Activated CD4-positive, alpha-beta T cell treated with anti-CD3 and anti-CD28 coated beads, Interleukin-2, amount 10 ng/mL, durations not matched to agents 7 days and 5 days (primary cell): ENCODE data around the gene TOMM22. TPM values are rescaled to one million over a fixed set of nuclear protein-coding genes. Genes with fewer than 3 reads are reported as not detected.

Source experiments
- CTCF ChIA-PET: fragments of 350-600 bp; sonication (Branson Sonifier 250); formaldehyde crosslinking; loops from one replicate; lab custom pipeline; 2021; ENCODE audit warnings: antibody characterized with exemption; lab: Charles Lee
- POLR2A ChIA-PET: fragments of 350-600 bp; sonication (Branson Sonifier 250); formaldehyde crosslinking; loops from one replicate; lab custom pipeline; 2021; ENCODE audit warnings: antibody characterized with exemption; lab: Charles Lee
- DNase-seq: peaks from one replicate; pipeline ENCODE4 v3.0.0-alpha.2; 2020
- H3K27ac Mint-ChIP-seq: one replicate; pipeline ENCODE4 v1.8.0; 2021; ENCODE audit warnings: mild to moderate bottlenecking, moderate library complexity, mixed read lengths
- H3K27me3 Mint-ChIP-seq: one replicate; pipeline ENCODE4 v1.8.0; 2021; ENCODE audit warnings: mixed read lengths
- H3K36me3 Mint-ChIP-seq: one replicate; pipeline ENCODE4 v1.8.0; 2021; ENCODE audit warnings: low read depth, mixed read lengths
- H3K4me1 Mint-ChIP-seq: one replicate; pipeline ENCODE4 v1.8.0; 2021; ENCODE audit warnings: mixed read lengths
- H3K4me3 Mint-ChIP-seq: one replicate; pipeline ENCODE4 v1.8.0; 2021; ENCODE audit warnings: mild to moderate bottlenecking, moderate library complexity, mixed read lengths
- H3K9me3 Mint-ChIP-seq: one replicate; pipeline ENCODE4 v1.8.0; 2021; ENCODE audit warnings: mixed read lengths
- total RNA-seq, 2 experiments: library from RNA; stranded (reverse); gene quantifications; one replicate each; pipeline ENCODE4 v1.2.3, GENCODE V29; 2021

Gene TOMM22
- total RNA-seq, 2 experiments from 2014 or later, result 83.0 to 88.9 TPM

GRCh38 chr22:38656256-38657044 lies 25.3 kb upstream of the TOMM22 start, which contains the start of the genes CBY1 and FAM227A:
Gene CBY1, plus strand, starts transcription at chr22:38656638. Its CDS starts 11,417 bp downstream, at chr22:38668055.
Gene FAM227A, minus strand, starts transcription at chr22:38656392. Its CDS starts 6,224 bp downstream, at chr22:38650168.
- Mint-ChIP-seq H3K4me1 (peaks cover 21% of the 10 kb centered on the region), H3K27ac (peak within 1 kb of the TSS; percentile 98), H3K9me3 (no peaks in the 10 kb centered on the region), H3K36me3 (no peaks in the 10 kb centered on the region), H3K27me3 (no peaks in the 10 kb centered on the region), H3K4me3 (peak within 1 kb of the TSS; percentile 91)
- ChIA-PET POLR2A (interaction anchor here (0.5 to 0.6 kb wide), 2 partner anchors 95 to 863 kb away, joined by 3 read pairs; no protein-coding TSS in a partner anchor), CTCF (interaction anchor here (1.4 kb wide), 1 partner anchor 217 kb away, joined by 3 read pairs; no protein-coding TSS in a partner anchor)
- DNase-seq, result peak; percentile 86

GRCh38 chr22:38657045-38657909 lies 24.5 kb upstream of the TOMM22 start:
- H3K27me3 Mint-ChIP-seq, result no peaks in the 10 kb centered on the region

GRCh38 chr22:38674888-38675287 lies 6.9 kb upstream of the TOMM22 start:
- Mint-ChIP-seq H3K9me3 (no peaks in the 10 kb centered on the region), H3K27ac (no peak overlapping the region), H3K27me3 (no peaks in the 10 kb centered on the region), H3K4me1 (no peaks in the 10 kb centered on the region), H3K4me3 (no peak overlapping the region), H3K36me3 (peaks cover 15% of the 10 kb centered on the region)
- POLR2A ChIA-PET, result no interaction called here
- CTCF ChIA-PET, result no interaction called here
- no peak for DNase-seq

More at GRCh38 chr22:38657045-38657909, 24.5 kb upstream of the TOMM22 start:
- peak overlapping the region; percentile 91 for H3K4me3 Mint-ChIP-seq
- POLR2A ChIA-PET, result interaction anchor here (0.5 to 0.6 kb wide), 2 partner anchors 94 to 862 kb away, joined by 3 read pairs; no protein-coding TSS in a partner anchor
- no peaks in the 10 kb centered on the region for H3K9me3 Mint-ChIP-seq
- DNase-seq, result peak; percentile 54
- H3K4me1 Mint-ChIP-seq, result peaks cover 21% of the 10 kb centered on the region
- H3K27ac Mint-ChIP-seq, result peak overlapping the region; percentile 98
- H3K36me3 Mint-ChIP-seq, result no peaks in the 10 kb centered on the region
- CTCF ChIA-PET, result interaction anchor here (1.3 to 1.4 kb wide), 2 partner anchors 24 to 216 kb away, joined by 3 read pairs; partner anchors contain the start of gene TOMM22

- Mint-ChIP-seq H3K36me3 (peaks cover 15% of the 10 kb centered on the region), H3K27ac (no peak overlapping the region), H3K9me3 (no peaks in the 10 kb centered on the region), H3K4me1 (peaks cover 3% of the 10 kb centered on the region), H3K27me3 (no peaks in the 10 kb centered on the region), H3K4me3 (no peak overlapping the region)
- DNase-seq, result no peak
- POLR2A ChIA-PET, result no interaction called here
- CTCF ChIA-PET, result no interaction called here
Observed at GRCh38 chr22:38675833-38676232, 5.9 kb upstream of the TOMM22 start.

GRCh38 chr22:38684895-38685294 lies 3.1 kb downstream of the TOMM22 start:
- Mint-ChIP-seq H3K9me3 (no peaks in the 10 kb centered on the region), H3K4me1 (peaks cover 24% of the 10 kb centered on the region), H3K27me3 (no peaks in the 10 kb centered on the region), H3K4me3 (no peak overlapping the region), H3K27ac (no peak overlapping the region), H3K36me3 (peaks cover 35% of the 10 kb centered on the region)
- no peak for DNase-seq
- CTCF ChIA-PET, result no interaction called here
- POLR2A ChIA-PET, result no interaction called here

DNA sequence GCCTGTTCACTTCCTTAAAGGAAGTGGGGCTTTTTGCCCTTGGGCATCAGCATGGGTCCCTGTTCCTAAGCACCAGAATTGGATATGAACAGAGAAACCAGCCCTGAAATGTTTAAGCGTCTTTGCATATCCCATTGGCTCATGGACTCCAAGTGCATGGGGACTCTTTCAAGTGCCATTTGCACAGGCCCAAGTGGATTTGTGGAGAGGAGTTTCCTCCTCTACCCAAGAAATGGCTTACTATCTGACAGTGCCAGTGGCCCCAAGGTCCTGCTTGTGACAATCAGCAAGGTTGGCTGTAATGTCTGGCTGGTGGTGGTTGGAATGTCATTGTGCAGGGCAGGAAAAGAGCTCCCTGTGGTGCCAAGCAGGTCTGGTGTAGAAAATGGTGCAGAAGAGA lies 4.0 kb downstream of the TOMM22 start:
- Mint-ChIP-seq H3K27ac (no peak overlapping the region), H3K36me3 (peaks cover 37% of the 10 kb centered on the region), H3K27me3 (no peaks in the 10 kb centered on the region), H3K4me1 (peaks cover 22% of the 10 kb centered on the region), H3K4me3 (no peak overlapping the region), H3K9me3 (no peaks in the 10 kb centered on the region)
- no peak for DNase-seq
- POLR2A ChIA-PET, result no interaction called here
- CTCF ChIA-PET, result no interaction called here

DNA sequence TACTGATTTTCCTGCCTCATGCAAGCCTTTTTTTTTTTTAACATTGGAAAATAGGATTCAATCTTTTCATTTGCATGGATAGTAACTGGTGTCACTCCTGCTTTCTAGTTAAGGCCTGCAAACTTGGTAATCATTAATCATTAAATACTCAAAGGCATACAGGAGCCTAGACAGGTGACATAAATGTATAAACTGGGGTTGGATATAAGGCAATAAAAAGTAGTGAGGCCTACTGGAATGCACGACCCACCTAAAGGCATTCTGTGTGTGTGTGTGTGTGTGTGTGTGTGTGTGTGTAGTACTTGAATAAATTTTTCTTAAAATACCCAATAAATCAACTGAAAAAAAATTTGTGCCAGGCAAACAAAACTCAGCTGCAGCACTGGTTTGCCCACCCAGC lies 7.9 kb downstream of the TOMM22 start:
- CTCF ChIA-PET, result interaction anchor here (2.1 kb wide), 1 partner anchor 9 kb away, joined by 5 read pairs; no protein-coding TSS in a partner anchor
- Mint-ChIP-seq H3K4me1 (peaks cover 16% of the 10 kb centered on the region), H3K9me3 (no peaks in the 10 kb centered on the region), H3K27ac (no peak overlapping the region), H3K36me3 (peaks cover 48% of the 10 kb centered on the region), H3K4me3 (no peak overlapping the region), H3K27me3 (no peaks in the 10 kb centered on the region)
- DNase-seq, result no peak
- POLR2A ChIA-PET, result no interaction called here

DNA sequence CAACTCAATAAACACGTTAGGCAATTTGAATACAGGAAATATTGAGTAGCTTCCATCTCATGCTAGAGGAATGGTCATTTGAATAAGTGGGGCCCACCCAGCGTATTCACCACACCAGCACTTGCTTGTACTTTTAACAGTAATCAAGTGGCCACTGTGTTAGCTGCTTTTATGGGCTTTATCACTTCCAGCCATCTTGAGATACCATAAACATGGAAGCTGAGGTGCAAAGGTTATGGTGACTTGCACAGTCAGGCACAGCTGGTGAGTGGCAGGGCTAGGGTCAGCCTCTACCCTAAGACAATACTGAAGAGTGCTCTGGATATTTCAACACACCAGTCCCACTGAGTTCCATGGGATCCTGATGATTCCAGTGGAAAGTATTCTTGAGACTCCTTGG lies 12.3 kb downstream of the TOMM22 start:
- no peaks in the 10 kb centered on the region for H3K27me3 Mint-ChIP-seq
- peaks cover 50% of the 10 kb centered on the region for H3K4me1 Mint-ChIP-seq
- no peak for DNase-seq
- H3K27ac Mint-ChIP-seq, result no peak overlapping the region
- H3K9me3 Mint-ChIP-seq, result no peaks in the 10 kb centered on the region
- no peak overlapping the region for H3K4me3 Mint-ChIP-seq
- CTCF ChIA-PET, result interaction anchor here (0.6 kb wide), 2 partner anchors 9 to 476 kb away, joined by 3 read pairs; no protein-coding TSS in a partner anchor
- peaks cover 55% of the 10 kb centered on the region for H3K36me3 Mint-ChIP-seq
- POLR2A ChIA-PET, result no interaction called here

- H3K9me3 Mint-ChIP-seq, result no peaks in the 10 kb centered on the region
- no peak overlapping the region for H3K4me3 Mint-ChIP-seq
- H3K27ac Mint-ChIP-seq, result no peak overlapping the region
- peaks cover 58% of the 10 kb centered on the region for H3K4me1 Mint-ChIP-seq
- CTCF ChIA-PET, result interaction anchor here (0.6 kb wide), 2 partner anchors 39 to 337 kb away, joined by 3 to 4 read pairs; no protein-coding TSS in a partner anchor
- H3K36me3 Mint-ChIP-seq, result peaks cover 62% of the 10 kb centered on the region
- POLR2A ChIA-PET, result no interaction called here
- DNase-seq, result no peak
- no peaks in the 10 kb centered on the region for H3K27me3 Mint-ChIP-seq
Observed at GRCh38 chr22:38694940-38695339, 13.2 kb downstream of the TOMM22 start.

DNA sequence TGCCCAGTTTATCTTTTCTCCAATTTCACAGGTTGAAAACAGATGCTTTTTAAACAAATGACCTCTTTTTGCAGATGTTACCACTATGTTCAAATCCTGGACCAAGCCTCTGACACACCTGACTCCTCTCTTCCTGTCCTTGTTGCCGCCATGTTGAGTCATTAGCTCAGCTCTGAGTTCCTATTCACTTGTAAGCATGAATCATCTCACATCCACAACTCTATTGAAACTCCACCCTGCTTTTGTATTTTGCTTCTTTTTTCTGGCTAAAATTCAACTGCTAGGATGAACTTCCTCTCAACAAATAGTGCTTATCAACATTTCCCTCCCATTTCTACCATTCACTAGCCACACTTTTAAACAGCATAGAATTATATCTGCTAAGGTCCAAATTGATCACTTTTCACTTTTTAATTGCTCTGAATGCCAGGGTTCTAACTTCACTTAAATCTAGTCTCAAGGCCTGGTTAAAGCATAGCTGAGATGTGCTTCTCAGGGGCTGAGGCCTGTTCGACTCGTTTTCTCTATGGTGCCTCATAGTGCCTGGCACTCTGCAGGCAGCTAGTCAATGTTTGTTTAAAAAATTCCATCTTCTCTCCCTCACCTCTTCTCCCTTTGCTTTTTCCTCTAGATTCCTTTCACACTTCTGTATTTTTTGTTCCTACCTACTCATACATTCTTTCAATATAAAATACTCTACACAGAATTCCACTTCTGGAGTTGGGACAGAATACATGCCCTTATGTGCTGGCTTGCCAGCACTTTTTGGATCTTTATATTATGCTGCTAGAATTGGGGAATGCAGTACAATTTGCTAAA lies 15.1 kb downstream of the TOMM22 start:
- peak overlapping the region; percentile 82 for H3K27ac Mint-ChIP-seq

DNA sequence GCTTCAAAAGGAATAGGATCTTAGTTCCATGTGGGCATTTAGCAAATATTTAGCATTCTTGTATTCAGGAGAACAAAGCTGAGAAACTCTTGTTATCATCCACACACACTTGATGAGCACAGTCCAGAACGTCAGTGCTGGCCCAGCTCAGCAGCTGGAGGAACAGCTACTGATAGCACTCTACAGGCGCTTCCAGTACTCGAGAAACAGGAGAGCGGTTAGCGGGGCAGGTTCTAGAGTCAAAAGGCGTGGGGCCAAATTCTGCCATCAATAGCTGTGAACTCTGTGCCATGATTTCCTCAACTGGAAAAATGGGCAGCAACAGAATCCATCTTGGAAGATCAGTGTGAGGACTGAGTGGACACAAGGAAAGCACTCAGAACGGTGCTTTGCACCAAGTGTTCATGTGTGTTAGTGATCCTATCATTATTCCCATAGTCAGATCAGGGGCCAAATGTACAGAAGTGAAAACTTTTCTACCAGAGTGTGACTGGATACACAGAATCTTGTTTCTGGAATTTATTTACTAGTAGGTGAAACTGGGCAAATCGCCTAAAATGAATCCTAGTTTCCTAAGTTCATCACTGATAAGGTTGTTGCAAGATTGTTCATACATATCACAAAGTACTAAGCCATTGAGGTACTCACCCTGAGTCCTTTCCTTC lies 15.8 kb downstream of the TOMM22 start:
- peaks cover 52% of the 10 kb centered on the region for H3K36me3 Mint-ChIP-seq
- peak overlapping the region; percentile 82 for H3K27ac Mint-ChIP-seq

More for the DNA sequence above, 15.1 kb downstream of the TOMM22 start:
- Mint-ChIP-seq H3K4me3 (peak overlapping the region; percentile 85), H3K9me3 (no peaks in the 10 kb centered on the region), H3K27me3 (peaks cover 1% of the 10 kb centered on the region), H3K4me1 (peaks cover 61% of the 10 kb centered on the region), H3K36me3 (peaks cover 56% of the 10 kb centered on the region)
- POLR2A ChIA-PET, result interaction anchor here (0.6 to 1.3 kb wide), 3 partner anchors 10 to 43 kb away, joined by 3 to 4 read pairs (median 3); partner anchors contain the start of gene TOMM22
- CTCF ChIA-PET, result interaction anchor here (1.9 kb wide), 2 partner anchors 11 to 15 kb away, joined by 5 read pairs; partner anchors contain the start of gene TOMM22
- peak; percentile 43 for DNase-seq

More for the DNA sequence above, 15.8 kb downstream of the TOMM22 start:
- H3K27me3 Mint-ChIP-seq, result peaks cover 1% of the 10 kb centered on the region
- no peak for DNase-seq
- POLR2A ChIA-PET, result interaction anchor here (0.6 to 1.3 kb wide), 3 partner anchors 9 to 42 kb away, joined by 3 to 4 read pairs (median 3); partner anchors contain the start of gene TOMM22
- CTCF ChIA-PET, result interaction anchor here (1.9 to 2.5 kb wide), 3 partner anchors 10 to 16 kb away, joined by 5 to 21 read pairs (median 5); partner anchors contain the start of gene TOMM22
- peaks cover 62% of the 10 kb centered on the region for H3K4me1 Mint-ChIP-seq
- H3K4me3 Mint-ChIP-seq, result peak overlapping the region; percentile 85
- no peaks in the 10 kb centered on the region for H3K9me3 Mint-ChIP-seq
